HepG2 (cell line): ENCODE measurements around the gene SIGLEC9. TPM values are rescaled to one million over a fixed set of nuclear protein-coding genes. Genes with fewer than 3 reads are reported as not detected.

Experiments
- AFF4 ChIP-seq: sonication (generic); formaldehyde crosslinking; IDR thresholded peaks from 2 replicates; pipeline ENCODE4 v1.4.0; 2020; ENCODE audit warnings: missing genetic modification reagents
- BCLAF1 ChIP-seq: fragments of 450-650 bp; IDR thresholded peaks from 2 replicates; pipeline ENCODE4 v1.6.1; 2017; ENCODE audit warnings: mild to moderate bottlenecking
- EHMT2 ChIP-seq: fragments of 200-600 bp; sonication (generic); IDR thresholded peaks from 2 replicates; pipeline ENCODE4 v1.7.0; 2017; ENCODE audit warnings: antibody characterized with exemption, low read depth, low read length, borderline replicate concordance
- HNF4G ChIP-seq, 2 experiments: sonication (generic) in 1 of 2; formaldehyde crosslinking in 1 of 2; IDR thresholded peaks; 2 replicates each; pipeline versions ENCODE4 v1.4.0 to v1.6.1; 2011 to 2020; ENCODE audit warnings: borderline replicate concordance in 2 of 2, low read depth in 2 of 2, mild to moderate bottlenecking in 2 of 2, low read length in 1 of 2, missing genetic modification reagents in 1 of 2, moderate library complexity in 1 of 2
- MEIS1 ChIP-seq: sonication (generic); formaldehyde crosslinking; IDR thresholded peaks from 2 replicates; pipeline ENCODE4 v1.9.0; 2021; ENCODE audit warnings: mild to moderate bottlenecking, missing genetic modification reagents, moderate library complexity, borderline replicate concordance
- MIXL1 ChIP-seq: IDR thresholded peaks from 2 replicates; pipeline ENCODE4 v1.6.1; 2016
- PCBP2 ChIP-seq: fragments of 200-400 bp; formaldehyde crosslinking; optimal IDR thresholded peaks from 2 replicates; pipeline ENCODE3; 2018; ENCODE audit warnings: low read length, low read depth; ENCODE audit not compliant: poor library complexity, severe bottlenecking
- SNAI1 ChIP-seq: sonication (generic); formaldehyde crosslinking; IDR thresholded peaks from 2 replicates; pipeline ENCODE4 v1.5.0; 2020; ENCODE audit warnings: mild to moderate bottlenecking, missing genetic modification reagents, borderline replicate concordance
- ZBTB49 ChIP-seq: sonication (generic); formaldehyde crosslinking; IDR thresholded peaks from 2 replicates; pipeline ENCODE4 v1.4.0; 2020; ENCODE audit warnings: missing genetic modification reagents, borderline replicate concordance
- ZFP36 ChIP-seq: fragments of 150-350 bp; IDR thresholded peaks from 2 replicates; pipeline ENCODE4 v1.6.1; 2018; ENCODE audit warnings: borderline replicate concordance, low read length, low read depth; ENCODE audit not compliant: partially characterized antibody
- ZNF260 ChIP-seq: sonication (generic); formaldehyde crosslinking; IDR thresholded peaks from 2 replicates; pipeline ENCODE4 v1.4.0; 2020; ENCODE audit warnings: missing genetic modification reagents, low read depth, mild to moderate bottlenecking, borderline replicate concordance
- ZNF547 ChIP-seq: sonication (generic); formaldehyde crosslinking; IDR thresholded peaks from 2 replicates; pipeline ENCODE4 v1.5.1; 2020; ENCODE audit warnings: mild to moderate bottlenecking, missing genetic modification reagents
- ZNF777 ChIP-seq: sonication (generic); formaldehyde crosslinking; IDR thresholded peaks from 2 replicates; pipeline ENCODE4 v1.4.0; 2020; ENCODE audit warnings: missing genetic modification reagents
- polyA plus RNA-seq, 8 experiments: library from polyadenylated mRNA; depleted of rRNA in 3 of 8; stranded (reverse) in 7 of 8; unstranded in 1 of 8; fragments of >200 nt; fragmentation: Illumina TruSeq in 4 of 8; extraction: Trizol in 4 of 8; gene quantifications; 2 replicates each; pipeline versions ENCODE4 v1.2.1 to v1.2.3, GENCODE V29; 2011 to 2016; ENCODE audit warnings: low read depth in 4 of 8, missing spikeins in 1 of 8, mixed read lengths in 1 of 8; ENCODE audit not compliant: insufficient read depth in 1 of 8
- total RNA-seq, 5 experiments: library from RNA; depleted of rRNA; stranded (reverse); fragments of >200 nt; fragmentation: Illumina TruSeq; extraction: Trizol; gene quantifications; 2 replicates each; pipeline ENCODE4 v1.2.3, GENCODE V29; 2016; ENCODE audit warnings: low read depth in 1 of 5

Gene SIGLEC9
- total and polyA plus RNA-seq, 2 of the 13 experiments (the other 11 are each of a cell fraction or from before 2014, with no cell fraction given) = not detected

GRCh38 chr19:51141181-51141580 is 16.5 kb downstream of the SIGLEC9 start (continued):
- no peak for TF ChIP-seq AFF4 (CRISPR knock-in tag)
- no peak for TF ChIP-seq ZBTB49 (CRISPR knock-in tag)
- TF ChIP-seq EHMT2 = no peak
- no peak for TF ChIP-seq ZNF260
- TF ChIP-seq PCBP2 = no peak
- no peak for TF ChIP-seq HNF4G (IDR thresholded peaks at IDR 0.05; ENCODE audit: borderline replicate concordance, low read depth, low read length)
- no peak for TF ChIP-seq HNF4G (CRISPR knock-in tag; IDR thresholded peaks at IDR 0.05; ENCODE audit: borderline replicate concordance, low read depth)
- TF ChIP-seq ZNF547 (CRISPR knock-in tag) = no peak
- TF ChIP-seq SNAI1 (CRISPR knock-in tag) = no peak
- no peak for TF ChIP-seq BCLAF1
- no peak for TF ChIP-seq MIXL1 (CRISPR knock-in tag)
- TF ChIP-seq MEIS1 (CRISPR knock-in tag) = no peak
- TF ChIP-seq ZFP36 = no peak
- TF ChIP-seq ZNF777 (CRISPR knock-in tag) = no peak
